Neural progenitor cell (in vitro differentiated cells): ENCODE data around the gene CFDP1.

Experiments used
- CTCF ChIP-seq: fragments of 200-600 bp; sonication (generic); IDR thresholded peaks from 2 replicates; pipeline ENCODE4 v1.5.1; 2017; ENCODE audit warnings: antibody characterized with exemption, mild to moderate bottlenecking
- EZH2 ChIP-seq: fragments of 200-600 bp; sonication (generic); IDR thresholded peaks from 2 replicates; pipeline ENCODE4 v1.6.1; 2017; ENCODE audit warnings: antibody characterized with exemption, mild to moderate bottlenecking, moderate library complexity

GRCh38 chr16:75462806-75463205, 29.5 kb upstream of the CFDP1 start:
- TF ChIP-seq CTCF (no peak), EZH2 (no peak)
